Endothelial cell of umbilical vein (primary cell): ENCODE results near the gene LCNL1. TPM values are rescaled to one million over a fixed set of nuclear protein-coding genes. Genes with fewer than 3 reads are reported as not detected.

ENCODE experiments used
- BruUV-seq: library from RNA; stranded (reverse); fragments of 400-500 nt; replicated peaks from 2 replicates; lab custom pipeline; 2021; lab: Mats Ljungman, UMichigan
- CTCF ChIA-PET: fragments of 300-600, 350-600 bp; sonication (Branson Sonifier 250); formaldehyde crosslinking; loops from one replicate; lab custom pipeline; 2021; ENCODE audit warnings: antibody characterized with exemption, inconsistent platforms; lab: Charles Lee
- POLR2A ChIA-PET: fragments of 300-600, 350-600 bp; sonication (Branson Sonifier 250); formaldehyde crosslinking; loops from one replicate; lab custom pipeline; 2021; ENCODE audit warnings: antibody characterized with exemption, inconsistent platforms; lab: Charles Lee
- DNase-seq: peaks from one replicate; pipeline ENCODE4 v3.0.0-alpha.2; 2011; ENCODE audit warnings: low read depth, low spot score
- FAIRE-seq: peaks from 2 replicates; lab custom pipeline; 2011; peaks lifted over from hg19 to GRCh38; lab: Jason Lieb, UNC
- H2AFZ ChIP-seq: 2 replicates; pipeline ENCODE4 v1.6.0; 2012; ENCODE audit warnings: low read depth, low read length, control low read depth, inconsistent platforms
- H3K27ac ChIP-seq: 2 replicates; pipeline ENCODE4 v1.5.1; 2011; ENCODE audit warnings: low read depth, mild to moderate bottlenecking, control low read depth, low read length, moderate library complexity; ENCODE audit not compliant: insufficient read depth
- H3K27me3 ChIP-seq, 2 experiments: 2 replicates each; pipeline versions ENCODE4 v1.6.0 to v1.6.1; 2011; ENCODE audit warnings: low read length in 2 of 2, mixed read lengths in 1 of 2; ENCODE audit not compliant: control insufficient read depth in 2 of 2, insufficient read depth in 2 of 2
- H3K36me3 ChIP-seq, 2 experiments: 2 replicates in 1 of 2; 3 replicates in 1 of 2; pipeline ENCODE4 v1.5.1; 2011; ENCODE audit warnings: low read length in 2 of 2, mild to moderate bottlenecking in 1 of 2, moderate library complexity in 1 of 2; ENCODE audit not compliant: control insufficient read depth in 2 of 2, insufficient read depth in 2 of 2; ENCODE audit errors: extremely low read depth in 1 of 2
- H3K4me1 ChIP-seq: 3 replicates; pipeline ENCODE4 v1.5.1; 2011; ENCODE audit warnings: mild to moderate bottlenecking, low read length; ENCODE audit not compliant: control insufficient read depth, insufficient read depth; ENCODE audit errors: extremely low read depth
- H3K4me2 ChIP-seq: 2 replicates; pipeline ENCODE4 v1.6.1; 2011; ENCODE audit warnings: low read length, control low read depth, mixed read lengths; ENCODE audit not compliant: insufficient read depth
- H3K4me3 ChIP-seq, 3 experiments: fragments of 200-600 bp in 1 of 3; sonication (generic), shearing (Covaris generic) in 1 of 3; replicated peaks in 1 of 3; 2 replicates each; pipeline ENCODE4 v1.5.1; 2011 to 2016; ENCODE audit warnings: control low read depth in 3 of 3, low read length in 3 of 3, mild to moderate bottlenecking in 2 of 3, inconsistent platforms in 1 of 3, low read depth in 1 of 3, moderate library complexity in 1 of 3; ENCODE audit not compliant: insufficient read depth in 1 of 3
- H3K79me2 ChIP-seq: 2 replicates; pipeline ENCODE4 v1.6.0; 2012; ENCODE audit warnings: low read length, inconsistent platforms; ENCODE audit not compliant: control insufficient read depth, insufficient read depth
- H3K9ac ChIP-seq: replicated peaks from 2 replicates; pipeline ENCODE3; 2011; ENCODE audit warnings: low read length, control low read depth; ENCODE audit not compliant: insufficient read depth; ENCODE audit errors: extremely low read depth
- H3K9me1 ChIP-seq: replicated peaks from 3 replicates; pipeline ENCODE4 v1.6.0; 2011; ENCODE audit warnings: mild to moderate bottlenecking, low read length; ENCODE audit not compliant: control insufficient read depth, insufficient read depth; ENCODE audit errors: extremely low read depth
- H3K9me3 ChIP-seq: replicated peaks from 2 replicates; pipeline ENCODE4 v1.5.1; 2012; ENCODE audit warnings: low read length, inconsistent platforms; ENCODE audit not compliant: control insufficient read depth, insufficient read depth
- H4K20me1 ChIP-seq: replicated peaks from 2 replicates; pipeline ENCODE3; 2011; ENCODE audit warnings: mild to moderate bottlenecking, low read length; ENCODE audit not compliant: control insufficient read depth, insufficient read depth; ENCODE audit errors: extremely low read depth
- EZH2 ChIP-seq: IDR thresholded peaks from 2 replicates; pipeline ENCODE4 v1.6.1; 2012; ENCODE audit warnings: borderline replicate concordance, low read depth, mild to moderate bottlenecking, moderate library complexity, low read length, inconsistent platforms; ENCODE audit not compliant: severe bottlenecking
- FOS ChIP-seq: IDR thresholded peaks from 2 replicates; pipeline ENCODE4 v1.6.1; 2011; ENCODE audit warnings: mild to moderate bottlenecking, low read length, moderate library complexity, borderline replicate concordance; ENCODE audit not compliant: insufficient read depth
- GATA2 ChIP-seq: IDR thresholded peaks from 2 replicates; pipeline ENCODE4 v1.7.0; 2011; ENCODE audit warnings: low read depth, mild to moderate bottlenecking, moderate library complexity, mixed read lengths, low read length; ENCODE audit not compliant: insufficient read length, insufficient read depth
- JUN ChIP-seq: IDR thresholded peaks from 2 replicates; pipeline ENCODE4 v1.6.1; 2011; ENCODE audit warnings: borderline replicate concordance, low read depth; ENCODE audit not compliant: insufficient read length, insufficient read depth
- MYC ChIP-seq: IDR thresholded peaks from one replicate; pipeline ENCODE4 v1.6.1; 2011; ENCODE audit warnings: mild to moderate bottlenecking, low read depth, low read length
- POLR2A ChIP-seq: IDR thresholded peaks from 2 replicates; pipeline ENCODE4 v1.6.1; 2012; ENCODE audit warnings: low read depth, mild to moderate bottlenecking, control low read depth, low read length
- POLR2AphosphoS5 ChIP-seq: IDR thresholded peaks from 2 replicates; pipeline ENCODE4 v1.6.1; 2012; ENCODE audit warnings: low read depth, mild to moderate bottlenecking, control low read depth, low read length, moderate library complexity; ENCODE audit not compliant: insufficient read depth
- dilution Hi-C: fragments of 300-500 bp; cut with MboI; formaldehyde crosslinking; loops from one replicate; pipeline ENCODE4 v1.15.0; 2019; ENCODE audit warnings: low sequenced_read_pairs; ENCODE audit not compliant: extremely low pct_ligation_motif_present
- intact Hi-C: fragments of 100-400 bp; cut with micrococcal nuclease; formaldehyde crosslinking; loops from one replicate; pipeline ENCODE4 v1.10.0; 2022
- polyA plus RNA-seq, 4 experiments: library from polyadenylated mRNA; depleted of rRNA in 3 of 4; stranded (reverse) in 3 of 4; unstranded in 1 of 4; fragments of >200 nt; gene quantifications; 2 replicates each; pipeline versions ENCODE4 v1.2.1 to v1.2.3, GENCODE V29; 2011 to 2012; ENCODE audit warnings: missing spikeins in 1 of 4
- total RNA-seq: library from RNA; stranded (reverse); gene quantifications from 2 replicates; pipeline ENCODE4 v1.2.3, GENCODE V29; 2021
- TF ChIP-seq, protein P1 (sequence below): IDR thresholded peaks from 2 replicates; pipeline ENCODE4 v1.6.1; 2011; ENCODE audit not compliant: insufficient read depth, insufficient read length
- TF ChIP-seq, protein P2 (sequence below), 2 donors: IDR thresholded peaks; 1 replicate in 1 of 2; 2 replicates in 1 of 2; pipeline ENCODE4 v1.5.1; 2011; ENCODE audit warnings: low read length in 2 of 2, mild to moderate bottlenecking in 2 of 2, moderate library complexity in 2 of 2, control low read depth in 1 of 2, inconsistent platforms in 1 of 2, low read depth in 1 of 2; ENCODE audit not compliant: insufficient read depth in 1 of 2; ENCODE audit errors: extremely low read depth in 1 of 2

Gene LCNL1
- total and polyA plus RNA-seq, 2 donors (not counting 3 experiments of a cell fraction or from before 2014, with no cell fraction given): not detected

DNA sequence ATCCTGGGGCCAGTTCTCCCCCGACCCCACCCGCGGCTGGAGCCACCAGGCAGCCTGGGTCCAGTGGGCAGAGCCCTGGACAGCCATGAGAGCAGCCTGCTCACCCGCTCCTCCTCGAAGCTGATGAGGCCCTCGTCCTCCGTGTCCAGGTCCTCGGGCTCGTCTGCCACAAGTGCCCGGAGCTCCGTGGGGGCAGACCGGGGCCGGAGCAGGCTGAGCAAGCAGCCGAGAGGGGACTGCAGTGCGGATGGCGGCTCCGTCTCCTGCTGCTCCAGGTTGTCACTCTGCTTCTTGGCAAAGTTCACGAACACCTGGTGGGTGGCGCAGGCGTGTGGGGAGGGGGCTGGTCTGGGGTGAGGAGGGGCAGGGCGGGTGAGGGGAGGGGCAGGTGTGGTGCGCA, 25.5 kb downstream of the LCNL1 start:
- ChIA-PET CTCF (interaction anchor here (2.0 kb wide), 1 partner anchor 21 kb away, joined by 5 read pairs; no protein-coding TSS in a partner anchor), POLR2A (no interaction called here)
- no TSS peak for BruUV-seq
- Histone ChIP-seq H3K27ac (no peak overlapping the region), H3K4me1 (no peaks in the 10 kb centered on the region), H2AFZ (no peak overlapping the region), H3K36me3 (no peaks in the 10 kb centered on the region), H3K9me1 (no peaks in the 10 kb centered on the region), H3K9me3 (no peaks in the 10 kb centered on the region), H3K4me2 (no peak overlapping the region), H4K20me1 (no peaks in the 10 kb centered on the region), H3K4me3 (no peak overlapping the region), H3K27me3 (no peaks in the 10 kb centered on the region), H3K9ac (no peak overlapping the region), H3K79me2 (no peaks in the 10 kb centered on the region)
- intact Hi-C loops: no loop called here
- DNase-seq (no peak), FAIRE-seq (no peak)
- dilution Hi-C loops: no loop called here
- TF ChIP-seq JUN: no peak
- TF ChIP-seq, protein P1, sequence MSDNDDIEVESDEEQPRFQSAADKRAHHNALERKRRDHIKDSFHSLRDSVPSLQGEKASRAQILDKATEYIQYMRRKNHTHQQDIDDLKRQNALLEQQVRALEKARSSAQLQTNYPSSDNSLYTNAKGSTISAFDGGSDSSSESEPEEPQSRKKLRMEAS: no peak
- no peak for TF ChIP-seq POLR2A
- TF ChIP-seq EZH2: no peak
- TF ChIP-seq, protein P2, sequence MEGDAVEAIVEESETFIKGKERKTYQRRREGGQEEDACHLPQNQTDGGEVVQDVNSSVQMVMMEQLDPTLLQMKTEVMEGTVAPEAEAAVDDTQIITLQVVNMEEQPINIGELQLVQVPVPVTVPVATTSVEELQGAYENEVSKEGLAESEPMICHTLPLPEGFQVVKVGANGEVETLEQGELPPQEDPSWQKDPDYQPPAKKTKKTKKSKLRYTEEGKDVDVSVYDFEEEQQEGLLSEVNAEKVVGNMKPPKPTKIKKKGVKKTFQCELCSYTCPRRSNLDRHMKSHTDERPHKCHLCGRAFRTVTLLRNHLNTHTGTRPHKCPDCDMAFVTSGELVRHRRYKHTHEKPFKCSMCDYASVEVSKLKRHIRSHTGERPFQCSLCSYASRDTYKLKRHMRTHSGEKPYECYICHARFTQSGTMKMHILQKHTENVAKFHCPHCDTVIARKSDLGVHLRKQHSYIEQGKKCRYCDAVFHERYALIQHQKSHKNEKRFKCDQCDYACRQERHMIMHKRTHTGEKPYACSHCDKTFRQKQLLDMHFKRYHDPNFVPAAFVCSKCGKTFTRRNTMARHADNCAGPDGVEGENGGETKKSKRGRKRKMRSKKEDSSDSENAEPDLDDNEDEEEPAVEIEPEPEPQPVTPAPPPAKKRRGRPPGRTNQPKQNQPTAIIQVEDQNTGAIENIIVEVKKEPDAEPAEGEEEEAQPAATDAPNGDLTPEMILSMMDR (IDR thresholded peaks at IDR 0.05; ENCODE audit: extremely low read depth in 1 of 2, insufficient read depth in 1 of 2, low read depth in 1 of 2, low read length in 2 of 2): no peak
- TF ChIP-seq FOS: no peak
- TF ChIP-seq GATA2: no peak
- TF ChIP-seq MYC: no peak
- no peak for TF ChIP-seq POLR2AphosphoS5
